GM12878 (cell line): ENCODE measurements around the gene SPEG. TPM values are rescaled to one million over a fixed set of nuclear protein-coding genes. Genes with fewer than 3 reads are reported as not detected.

ENCODE experiments used
- ATAC-seq: fragments of 200-7000 bp; cut with Tn5 transposase; 3 replicates; pipeline ENCODE4 v1.9.1; 2020; ENCODE audit warnings: mild to moderate bottlenecking, moderate library complexity
- BruUV-seq: library from RNA; stranded (reverse); fragments of 400-500 nt; replicated peaks from 2 replicates; lab custom pipeline; 2021; lab: Mats Ljungman, UMichigan
- CTCF ChIA-PET: fragments of 300-600 bp; sonication (Branson Sonifier 250); formaldehyde crosslinking; extraction: SDS; loops from one replicate; lab custom pipeline; 2021; ENCODE audit warnings: inconsistent platforms; lab: Yijun Ruan, JAX
- POLR2A ChIA-PET: fragments of 350-600 bp; formaldehyde crosslinking; extraction: SDS; loops from one replicate; lab custom pipeline; 2021; ENCODE audit warnings: inconsistent platforms; lab: Charles Lee
- RAD21 ChIA-PET: fragments of 300-600 bp; sonication (Branson Sonifier 250); formaldehyde crosslinking; loops from one replicate; lab custom pipeline; 2023; ENCODE audit warnings: antibody characterized with exemption; ENCODE audit not compliant: unreplicated experiment; lab: Charles Lee
- SMC1A ChIA-PET: fragments of 300-600 bp; sonication (Branson Sonifier 250); formaldehyde crosslinking; loops from one replicate; lab custom pipeline; 2023; ENCODE audit not compliant: unreplicated experiment, uncharacterized antibody; lab: Charles Lee
- DNase-seq: peaks from one replicate; pipeline ENCODE4 v3.0.0-alpha.2; 2011; ENCODE audit warnings: low read depth, low spot score
- FAIRE-seq: peaks from 3 replicates; lab custom pipeline; 2011; peaks lifted over from hg19 to GRCh38; lab: Jason Lieb, UNC
- H2AFZ ChIP-seq: 2 replicates; pipeline ENCODE4 v1.6.0; 2011; ENCODE audit warnings: low read depth, low read length, control low read depth; ENCODE audit not compliant: control insufficient read depth
- H3K27ac ChIP-seq: 2 replicates; pipeline ENCODE4 v1.5.1; 2011; ENCODE audit warnings: control low read depth; ENCODE audit not compliant: control insufficient read depth, insufficient read depth
- H3K27me3 ChIP-seq, 2 experiments: replicated peaks in 1 of 2; 2 replicates each; pipeline versions ENCODE4 v1.6.0 to v1.6.1; 2011; ENCODE audit warnings: low read length in 1 of 2; ENCODE audit not compliant: control insufficient read depth in 2 of 2, insufficient read depth in 2 of 2
- H3K36me3 ChIP-seq, 2 experiments: 2 replicates each; pipeline ENCODE4 v1.5.1; 2011; ENCODE audit warnings: low read length in 1 of 2; ENCODE audit not compliant: control insufficient read depth in 2 of 2, insufficient read depth in 2 of 2
- H3K4me1 ChIP-seq: 2 replicates; pipeline ENCODE4 v1.6.1; 2011; ENCODE audit warnings: mild to moderate bottlenecking, low read length, moderate library complexity, mixed read lengths; ENCODE audit not compliant: control insufficient read depth, insufficient read depth
- H3K4me2 ChIP-seq: 2 replicates; pipeline ENCODE4 v1.6.0; 2011; ENCODE audit warnings: control low read depth; ENCODE audit not compliant: control insufficient read depth, insufficient read depth
- H3K4me3 ChIP-seq: fragments of 200-600 bp; sonication (generic); 2 replicates; pipeline ENCODE4 v1.5.1; 2016
- H3K79me2 ChIP-seq: 2 replicates; pipeline ENCODE4 v1.6.0; 2011; ENCODE audit warnings: low read length; ENCODE audit not compliant: control insufficient read depth, insufficient read depth
- H3K9ac ChIP-seq: 2 replicates; pipeline ENCODE4 v1.8.0; 2011; ENCODE audit warnings: low read length, control low read depth, mixed read lengths; ENCODE audit not compliant: control insufficient read depth, insufficient read depth
- H3K9me3 ChIP-seq: replicated peaks from 3 replicates; pipeline ENCODE4 v1.5.1; 2011; ENCODE audit warnings: mild to moderate bottlenecking, low read length; ENCODE audit not compliant: control insufficient read depth, insufficient read depth
- H4K20me1 ChIP-seq: 2 replicates; pipeline ENCODE4 v1.6.0; 2011; ENCODE audit not compliant: control insufficient read depth, insufficient read depth
- BCL3 ChIP-seq: IDR thresholded peaks from 2 replicates; pipeline ENCODE4 v1.6.1; 2011; ENCODE audit warnings: borderline replicate concordance, low read depth, mild to moderate bottlenecking, moderate library complexity, low read length; ENCODE audit not compliant: insufficient read depth, poor library complexity, severe bottlenecking
- CBX5 ChIP-seq: sonication (generic); IDR thresholded peaks from 2 replicates; pipeline ENCODE4 v1.6.1; 2016; ENCODE audit warnings: low read depth, moderate library complexity, mild to moderate bottlenecking, inconsistent platforms
- CEBPB ChIP-seq, 2 experiments: fragments of 150-350 bp in 1 of 2; IDR thresholded peaks; 2 replicates each; pipeline ENCODE4 v1.6.1; 2012 to 2014; ENCODE audit warnings: low read depth in 2 of 2, low read length in 2 of 2, borderline replicate concordance in 1 of 2, inconsistent platforms in 1 of 2
- HDAC6 ChIP-seq: fragments of 200-600 bp; sonication (generic); IDR thresholded peaks from one replicate; pipeline ENCODE4 v1.8.0; 2017; ENCODE audit warnings: antibody characterized with exemption; ENCODE audit not compliant: unreplicated experiment
- JUNB ChIP-seq: IDR thresholded peaks from 2 replicates; pipeline ENCODE4 v1.6.1; 2016; ENCODE audit warnings: antibody characterized with exemption, mild to moderate bottlenecking
- NFIC ChIP-seq: IDR thresholded peaks from 2 replicates; pipeline ENCODE4 v1.6.1; 2012; ENCODE audit warnings: low read depth, mild to moderate bottlenecking, inconsistent platforms, low read length, moderate library complexity
- POLR2AphosphoS5 ChIP-seq: IDR thresholded peaks from 2 replicates; pipeline ENCODE4 v1.6.1; 2011; ENCODE audit warnings: mild to moderate bottlenecking, low read length, inconsistent platforms
- RELA ChIP-seq: fragments of 450-650 bp; IDR thresholded peaks from 2 replicates; pipeline ENCODE4 v1.8.0; 2014; ENCODE audit warnings: borderline replicate concordance; ENCODE audit not compliant: partially characterized antibody
- RELB ChIP-seq: fragments of 450-650 bp; IDR thresholded peaks from 2 replicates; pipeline ENCODE4 v1.6.1; 2017; ENCODE audit warnings: low read depth, mild to moderate bottlenecking, moderate library complexity
- REST ChIP-seq: IDR thresholded peaks from 2 replicates; pipeline ENCODE4 v1.6.1; 2012; ENCODE audit warnings: mild to moderate bottlenecking, low read depth, low read length
- SMAD5 ChIP-seq: IDR thresholded peaks from 2 replicates; pipeline ENCODE4 v1.6.1; 2016; ENCODE audit warnings: antibody characterized with exemption, low read depth
- STAT1 ChIP-seq: fragments of 450-650 bp; conservative IDR thresholded peaks from 2 replicates; pipeline ENCODE4 v1.6.1; 2014; ENCODE audit warnings: antibody characterized with exemption, mild to moderate bottlenecking
- SUPT20H ChIP-seq: IDR thresholded peaks from 2 replicates; pipeline ENCODE4 v1.6.1; 2011; ENCODE audit warnings: low read depth, mild to moderate bottlenecking, low read length, moderate library complexity, borderline replicate concordance; ENCODE audit not compliant: control insufficient read depth
- ZBTB4 ChIP-seq: fragments of 450-650 bp; formaldehyde crosslinking; IDR thresholded peaks from 2 replicates; pipeline ENCODE4 v1.4.0; 2022; ENCODE audit warnings: mild to moderate bottlenecking, moderate library complexity
- ZNF24 ChIP-seq: fragments of 450-650 bp; IDR thresholded peaks from 2 replicates; pipeline ENCODE4 v1.6.1; 2017; ENCODE audit warnings: antibody characterized with exemption, mild to moderate bottlenecking
- WGBS: methylation state at CpG from one replicate; pipeline ENCODE4 v1.1.6; 2016; ENCODE audit warnings: low lambda C conversion rate; ENCODE audit not compliant: insufficient replicate concordance, insufficient coverage; ENCODE audit errors: missing lambda C conversion rate; 5-methylcytosine and 5-hydroxymethylcytosine counted together
- in situ Hi-C: fragments of 300-500 bp; cut with MboI; formaldehyde crosslinking; loops from 9 replicates; pipeline ENCODE4 v1.14.3; 2018; ENCODE audit warnings: mixed read lengths
- intact Hi-C: fragments of 100-400 bp; cut with micrococcal nuclease; formaldehyde crosslinking; loops from one replicate; pipeline ENCODE4 v1.14.2; 2022; ENCODE audit not compliant: unreplicated experiment
- polyA plus RNA-seq, 11 experiments: library from polyadenylated mRNA; depleted of rRNA in 4 of 11; unstranded in 6 of 11; stranded (reverse) in 5 of 11; fragments of >200 nt; fragmentation: Nextera tagmentation in 4 of 11; fragmentation: Illumina TruSeq in 1 of 11; extraction: Ambion mirVana in 4 of 11; extraction: Trizol in 1 of 11; gene quantifications; 1 replicate in 1 of 11; 2 replicates in 10 of 11; pipeline versions ENCODE4 v1.2.1 to v1.2.3, GENCODE V29; 2011 to 2016; ENCODE audit warnings: inconsistent platforms in 2 of 11, missing spikeins in 2 of 11, low read depth in 1 of 11
- total RNA-seq, 4 experiments: library from RNA; depleted of rRNA in 3 of 4; stranded (reverse); fragments of >200 nt in 3 of 4; fragmentation: Illumina TruSeq in 1 of 4; extraction: Trizol in 1 of 4; gene quantifications; 2 replicates each; pipeline versions ENCODE4 v1.2.1 to v1.2.3, GENCODE V29; 2013 to 2021

SPEG gene
- total and polyA plus RNA-seq, 10 of the 15 experiments (the other 5 are each of a cell fraction or from before 2014, with no cell fraction given) = 0.03 to 0.28 TPM; not detected in 8

- CTCF ChIA-PET = interaction anchor here (11.4 kb wide), 1 partner anchor 38 kb away, joined by 224 read pairs; no protein-coding TSS in a partner anchor
- POLR2A ChIA-PET = no interaction called here
- FAIRE-seq = no peak
- no peak for ATAC-seq
- RAD21 ChIA-PET = no interaction called here
- Histone ChIP-seq H3K27ac (no peak overlapping the region), H2AFZ (no peak overlapping the region), H4K20me1 (no peaks in the 10 kb centered on the region), H3K4me3 (no peak overlapping the region), H3K27me3 (peaks cover 7 to 20% of the 10 kb centered on the region in 2 experiments), H3K4me2 (no peak overlapping the region), H3K4me1 (no peaks in the 10 kb centered on the region), H3K9me3 (no peaks in the 10 kb centered on the region), H3K9ac (no peak overlapping the region), H3K79me2 (no peaks in the 10 kb centered on the region), H3K36me3 (no peaks in the 10 kb centered on the region)
- no peak for DNase-seq
- in situ Hi-C loops = no loop called here
- no TSS peak for BruUV-seq
- SMC1A ChIA-PET = no interaction called here
- WGBS = 53% methylated on average over 23 of the region's 23 CpGs
- intact Hi-C loops = no loop called here
- TF ChIP-seq RELB (no peak), ZBTB4 (no peak), CBX5 (no peak), BCL3 (no peak), POLR2AphosphoS5 (no peak), RELA (no peak), ZNF24 (no peak), STAT1 (no peak), SMAD5 (no peak), HDAC6 (no peak), REST (no peak), JUNB (no peak), NFIC (no peak), CEBPB (IDR thresholded peaks at IDR 0.05; ENCODE audit: borderline replicate concordance in 1 of 2, low read depth in 2 of 2, low read length in 2 of 2) (no peak), SUPT20H (no peak)
Measured at GRCh38 chr2:219490186-219490585, 55.5 kb downstream of the SPEG start.
